Nephron progenitor cell (in vitro differentiated cells): Measurements from ENCODE around the gene LILRA5.

Experiments
- DNase-seq: peaks from one replicate; pipeline ENCODE4 v3.0.0; 2021
- H3K27ac Mint-ChIP-seq: 2 replicates; pipeline ENCODE4 v1.8.0; 2021; ENCODE audit warnings: mild to moderate bottlenecking, moderate library complexity, mixed read lengths
- H3K27me3 Mint-ChIP-seq: 2 replicates; pipeline ENCODE4 v1.8.0; 2021; ENCODE audit warnings: mild to moderate bottlenecking, low read depth, mixed read lengths; ENCODE audit not compliant: poor library complexity
- H3K36me3 Mint-ChIP-seq: 2 replicates; pipeline ENCODE4 v1.8.0; 2021; ENCODE audit warnings: low read depth, mixed read lengths
- H3K4me1 Mint-ChIP-seq: 2 replicates; pipeline ENCODE4 v1.8.0; 2021; ENCODE audit warnings: mixed read lengths
- H3K4me3 Mint-ChIP-seq: 2 replicates; pipeline ENCODE4 v1.8.0; 2021; ENCODE audit warnings: mild to moderate bottlenecking, moderate library complexity, mixed read lengths
- H3K9me3 Mint-ChIP-seq: 2 replicates; pipeline ENCODE4 v1.8.0; 2021; ENCODE audit warnings: mild to moderate bottlenecking, moderate library complexity, mixed read lengths
- CTCF ChIP-seq: fragments of 200-600 bp; sonication (generic); IDR thresholded peaks from 2 replicates; pipeline ENCODE4 v1.5.0; 2021; ENCODE audit warnings: antibody characterized with exemption

The LILRA5 gene

GRCh38 chr19:54354761-54355160 is 41.8 kb upstream of the LILRA5 start:
- H3K36me3 Mint-ChIP-seq: no peaks in the 10 kb centered on the region
- TF ChIP-seq CTCF: no peak
- DNase-seq: no peak
- no peak overlapping the region for H3K27ac Mint-ChIP-seq
- H3K9me3 Mint-ChIP-seq: peaks cover 9% of the 10 kb centered on the region
- peaks cover 27% of the 10 kb centered on the region for H3K27me3 Mint-ChIP-seq
- H3K4me1 Mint-ChIP-seq: no peaks in the 10 kb centered on the region
- H3K4me3 Mint-ChIP-seq: no peak overlapping the region

- no peaks in the 10 kb centered on the region for H3K36me3 Mint-ChIP-seq
- no peak for DNase-seq
- no peak for TF ChIP-seq CTCF
- no peaks in the 10 kb centered on the region for H3K4me1 Mint-ChIP-seq
- peaks cover 47% of the 10 kb centered on the region for H3K27me3 Mint-ChIP-seq
- no peak overlapping the region for H3K4me3 Mint-ChIP-seq
- H3K27ac Mint-ChIP-seq: no peak overlapping the region
- H3K9me3 Mint-ChIP-seq: peaks cover 26% of the 10 kb centered on the region
These were observed 39.6 kb upstream of the LILRA5 start for GRCh38 chr19:54352546-54352945.

GRCh38 chr19:54352041-54352440 is 39.1 kb upstream of the LILRA5 start:
- TF ChIP-seq CTCF: no peak
- H3K27ac Mint-ChIP-seq: no peak overlapping the region
- H3K9me3 Mint-ChIP-seq: peaks cover 31% of the 10 kb centered on the region
- H3K4me1 Mint-ChIP-seq: no peaks in the 10 kb centered on the region
- peaks cover 48% of the 10 kb centered on the region for H3K27me3 Mint-ChIP-seq
- no peaks in the 10 kb centered on the region for H3K36me3 Mint-ChIP-seq
- H3K4me3 Mint-ChIP-seq: no peak overlapping the region
- DNase-seq: no peak

GRCh38 chr19:54351474-54351873 is 38.5 kb upstream of the LILRA5 start:
- no peak overlapping the region for H3K27ac Mint-ChIP-seq

GRCh38 chr19:54345938-54346386 is 33.0 kb upstream of the LILRA5 start:
- no peak for DNase-seq
- Mint-ChIP-seq H3K4me1 (no peaks in the 10 kb centered on the region), H3K4me3 (no peak overlapping the region), H3K27ac (no peak overlapping the region), H3K36me3 (no peaks in the 10 kb centered on the region), H3K27me3 (peaks cover 45% of the 10 kb centered on the region), H3K9me3 (peaks cover 64% of the 10 kb centered on the region)
- TF ChIP-seq CTCF: no peak

More at GRCh38 chr19:54351474-54351873, 38.5 kb upstream of the LILRA5 start:
- no peak for DNase-seq
- no peaks in the 10 kb centered on the region for H3K36me3 Mint-ChIP-seq
- no peak for TF ChIP-seq CTCF
- no peaks in the 10 kb centered on the region for H3K4me1 Mint-ChIP-seq
- H3K4me3 Mint-ChIP-seq: no peak overlapping the region
- H3K9me3 Mint-ChIP-seq: peaks cover 36% of the 10 kb centered on the region
- H3K27me3 Mint-ChIP-seq: peaks cover 48% of the 10 kb centered on the region

GRCh38 chr19:54343868-54344267 is 30.9 kb upstream of the LILRA5 start:
- Mint-ChIP-seq H3K4me1 (no peaks in the 10 kb centered on the region), H3K4me3 (no peak overlapping the region), H3K27me3 (peaks cover 28% of the 10 kb centered on the region), H3K27ac (no peak overlapping the region), H3K36me3 (no peaks in the 10 kb centered on the region), H3K9me3 (peaks cover 74% of the 10 kb centered on the region)
- TF ChIP-seq CTCF: no peak
- DNase-seq: no peak
